Activated CD4-positive, alpha-beta memory T cell treated with anti-CD3 and anti-CD28 coated beads, Interleukin-2, amount 10 ng/mL, durations not matched to agents 7 days and 5 days (primary cell): ENCODE results near the gene GRIK3. TPM values are rescaled to one million over a fixed set of nuclear protein-coding genes. Genes with fewer than 3 reads are reported as not detected.

Source experiments
- CTCF ChIA-PET: fragments of 350-600 bp; sonication (Branson Sonifier 250); formaldehyde crosslinking; loops from one replicate; lab custom pipeline; 2021; ENCODE audit warnings: antibody characterized with exemption, inconsistent platforms; lab: Charles Lee
- POLR2A ChIA-PET: fragments of 350-600 bp; sonication (Branson Sonifier 250); formaldehyde crosslinking; loops from one replicate; lab custom pipeline; 2021; ENCODE audit warnings: antibody characterized with exemption; lab: Charles Lee
- DNase-seq: peaks from one replicate; pipeline ENCODE4 v3.0.0-alpha.2; 2020
- H3K27ac Mint-ChIP-seq: one replicate; pipeline ENCODE4 v1.8.0; 2021; ENCODE audit warnings: mild to moderate bottlenecking, mixed read lengths
- H3K27me3 Mint-ChIP-seq: one replicate; pipeline ENCODE4 v1.8.0; 2021; ENCODE audit warnings: mixed read lengths
- H3K36me3 Mint-ChIP-seq: one replicate; pipeline ENCODE4 v1.8.0; 2021; ENCODE audit warnings: low read depth, mixed read lengths
- H3K4me1 Mint-ChIP-seq: one replicate; pipeline ENCODE4 v1.8.0; 2021; ENCODE audit warnings: mixed read lengths
- H3K4me3 Mint-ChIP-seq: one replicate; pipeline ENCODE4 v1.8.0; 2021; ENCODE audit warnings: mild to moderate bottlenecking, mixed read lengths
- H3K9me3 Mint-ChIP-seq: one replicate; pipeline ENCODE4 v1.8.0; 2021; ENCODE audit warnings: mixed read lengths
- total RNA-seq, 2 experiments: library from RNA; stranded (reverse); gene quantifications; one replicate each; pipeline ENCODE4 v1.2.3, GENCODE V29; 2021

GRIK3 gene
- total RNA-seq, 2 experiments from 2014 or later = not detected

DNA sequence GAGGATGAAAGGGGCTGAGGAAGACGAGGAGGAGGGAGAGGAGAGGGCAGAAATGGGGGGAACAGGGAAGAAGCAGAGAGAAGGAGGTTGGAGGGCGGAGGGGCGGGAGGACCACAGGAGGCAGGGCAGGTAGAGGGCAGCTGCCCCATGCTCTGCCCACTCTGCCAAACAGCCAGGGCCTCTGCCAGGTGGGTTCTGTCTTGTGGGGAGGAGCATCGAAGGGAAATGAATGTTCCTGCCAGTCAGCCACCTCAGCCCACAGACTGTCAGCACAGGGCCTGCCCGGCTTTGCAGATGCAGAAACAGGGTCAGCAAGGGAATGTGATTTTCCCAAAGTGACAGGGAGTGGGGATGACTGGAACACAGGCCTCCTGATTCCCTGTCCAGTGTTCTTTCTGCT is 82.6 kb downstream of the GRIK3 start:
- H3K4me1 Mint-ChIP-seq = no peaks in the 10 kb centered on the region
- CTCF ChIA-PET = no interaction called here

DNA sequence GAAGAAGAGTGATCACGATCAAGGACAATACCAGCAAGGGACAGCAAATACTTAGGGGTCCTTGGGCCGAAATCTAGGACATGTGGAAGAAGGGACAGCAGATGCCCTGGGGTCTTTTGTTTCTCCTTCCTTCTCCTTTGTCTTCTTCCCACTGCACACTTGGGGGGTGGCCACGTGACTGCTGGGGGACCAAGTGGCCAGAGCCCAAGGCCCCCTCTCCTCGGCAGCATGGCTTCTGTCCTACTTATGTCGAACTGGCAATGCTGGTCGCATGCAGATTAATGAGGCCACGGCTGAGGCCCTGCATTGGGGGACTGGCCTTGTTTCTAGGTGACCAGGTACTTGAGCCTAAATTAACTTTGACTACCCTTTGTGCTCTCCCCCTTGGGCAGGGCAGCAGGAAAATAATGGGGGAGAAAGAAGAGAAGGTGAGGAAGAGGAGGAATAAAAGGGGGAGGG is 83.0 kb downstream of the GRIK3 start:
- no peaks in the 10 kb centered on the region for H3K36me3 Mint-ChIP-seq
- no peak overlapping the region for H3K27ac Mint-ChIP-seq
- no peaks in the 10 kb centered on the region for H3K4me1 Mint-ChIP-seq
- CTCF ChIA-PET = no interaction called here
- peaks cover 3% of the 10 kb centered on the region for H3K27me3 Mint-ChIP-seq
- no peak overlapping the region for H3K4me3 Mint-ChIP-seq
- H3K9me3 Mint-ChIP-seq = no peaks in the 10 kb centered on the region
- POLR2A ChIA-PET = no interaction called here
- no peak for DNase-seq

More for the DNA sequence above, 82.6 kb downstream of the GRIK3 start:
- Mint-ChIP-seq H3K36me3 (no peaks in the 10 kb centered on the region), H3K27ac (no peak overlapping the region), H3K27me3 (peaks cover 3% of the 10 kb centered on the region), H3K4me3 (no peak overlapping the region), H3K9me3 (no peaks in the 10 kb centered on the region)
- DNase-seq = no peak
- POLR2A ChIA-PET = no interaction called here

DNA sequence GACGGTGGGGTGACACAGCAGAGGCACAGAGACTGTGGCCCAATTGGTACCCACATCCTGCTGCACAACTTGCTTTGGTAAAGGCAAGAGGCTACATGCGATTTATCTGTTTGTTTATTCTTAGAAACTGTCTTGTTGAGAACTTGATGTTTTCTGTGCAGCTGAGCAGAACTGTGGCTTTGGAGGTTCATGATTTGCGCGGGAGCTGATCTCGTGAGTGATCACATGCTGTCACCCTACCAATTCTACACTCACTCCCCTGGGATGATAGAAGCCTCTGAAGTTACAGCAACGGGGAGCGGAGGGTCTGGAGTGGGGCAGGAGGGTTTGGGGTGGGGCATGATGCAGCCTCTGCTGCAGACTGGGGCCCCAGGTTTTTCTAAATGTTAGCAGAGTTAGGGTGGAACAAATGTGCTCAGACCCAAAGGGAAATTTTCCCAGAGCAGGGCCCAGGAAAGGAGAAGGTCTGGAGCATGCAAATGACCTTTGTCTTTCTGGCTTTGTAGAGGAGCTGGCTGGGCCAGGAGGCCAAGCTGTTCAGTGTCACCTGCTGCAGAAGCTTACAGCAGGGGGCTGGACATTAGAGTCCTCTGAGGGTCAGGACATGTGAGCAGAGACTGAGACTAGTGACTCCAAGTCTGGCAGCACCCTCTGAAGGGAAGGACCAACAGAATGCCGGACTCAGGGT is 83.6 kb downstream of the GRIK3 start:
- no peak overlapping the region for H3K4me3 Mint-ChIP-seq
- no peaks in the 10 kb centered on the region for H3K4me1 Mint-ChIP-seq
- POLR2A ChIA-PET = no interaction called here
- H3K9me3 Mint-ChIP-seq = no peaks in the 10 kb centered on the region
- no peak for DNase-seq
- H3K27me3 Mint-ChIP-seq = peaks cover 3% of the 10 kb centered on the region
- CTCF ChIA-PET = no interaction called here
- H3K36me3 Mint-ChIP-seq = no peaks in the 10 kb centered on the region
- no peak overlapping the region for H3K27ac Mint-ChIP-seq

DNA sequence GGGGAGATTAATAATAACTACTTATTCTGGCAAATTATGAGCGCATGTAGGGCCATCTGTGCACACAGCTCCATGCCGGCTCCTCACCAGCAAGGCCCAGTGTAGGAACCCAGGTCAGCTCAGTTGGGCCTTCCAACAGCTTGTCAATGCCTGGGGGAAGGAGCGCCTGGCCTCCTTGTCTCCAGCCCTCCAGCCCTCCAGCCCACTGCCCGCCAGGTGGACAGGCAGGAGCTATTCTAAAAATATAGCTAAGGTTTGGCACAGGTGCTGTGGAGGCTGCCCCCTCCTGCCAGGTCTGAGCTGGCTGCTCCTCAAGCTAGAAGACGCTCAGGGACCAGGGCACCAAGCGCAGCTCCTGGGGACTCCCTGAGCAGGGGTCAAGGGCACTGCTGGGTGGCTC is 85.7 kb downstream of the GRIK3 start:
- Mint-ChIP-seq H3K27me3 (peaks cover 3% of the 10 kb centered on the region), H3K4me1 (no peaks in the 10 kb centered on the region), H3K9me3 (no peaks in the 10 kb centered on the region), H3K36me3 (no peaks in the 10 kb centered on the region), H3K27ac (no peak overlapping the region), H3K4me3 (no peak overlapping the region)
- ChIA-PET CTCF (no interaction called here), POLR2A (no interaction called here)
- no peak for DNase-seq

DNA sequence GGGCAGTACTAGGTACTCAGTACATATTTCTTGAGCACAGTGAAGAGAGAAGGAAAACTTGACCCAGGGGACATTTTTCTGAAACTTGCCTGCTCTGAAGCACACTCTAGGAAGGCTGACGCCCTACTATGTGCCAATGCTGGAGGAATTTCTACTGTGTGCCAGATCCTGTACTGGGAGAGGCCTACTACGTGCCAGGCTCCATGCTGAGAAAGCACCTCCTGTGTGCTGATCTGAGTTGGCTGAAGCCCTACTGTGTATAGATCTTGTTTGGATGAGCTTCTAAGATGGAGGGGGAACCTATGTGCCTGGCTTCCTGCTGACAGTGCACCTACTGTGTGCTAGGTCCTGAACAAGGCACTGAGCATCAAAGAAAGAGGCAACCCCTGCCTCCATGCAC is 86.2 kb downstream of the GRIK3 start:
- CTCF ChIA-PET = no interaction called here
- Mint-ChIP-seq H3K4me3 (no peak overlapping the region), H3K36me3 (no peaks in the 10 kb centered on the region), H3K9me3 (no peaks in the 10 kb centered on the region), H3K4me1 (no peaks in the 10 kb centered on the region), H3K27ac (no peak overlapping the region), H3K27me3 (peaks cover 3% of the 10 kb centered on the region)
- POLR2A ChIA-PET = no interaction called here
- no peak for DNase-seq

DNA sequence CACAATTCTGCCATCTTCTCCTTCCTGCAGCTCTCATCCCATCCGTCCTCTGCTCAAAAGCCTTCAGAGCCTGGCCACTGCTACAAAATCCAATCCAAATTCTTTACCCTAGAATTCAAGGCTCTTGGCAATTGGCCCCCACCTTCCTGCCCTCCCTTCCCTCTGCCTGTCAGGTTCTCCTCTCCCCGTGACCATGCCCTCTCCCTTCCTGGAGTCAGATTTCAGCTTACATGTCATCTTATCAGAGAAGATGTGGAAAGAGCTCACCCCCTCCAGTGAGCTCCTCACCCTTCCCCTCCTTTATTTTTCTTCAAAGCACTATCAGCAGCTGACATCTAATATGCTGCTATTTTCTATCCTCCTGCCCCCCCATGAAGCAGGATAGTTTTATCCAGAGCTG is 86.9 kb downstream of the GRIK3 start:
- DNase-seq = no peak
- CTCF ChIA-PET = no interaction called here
- POLR2A ChIA-PET = no interaction called here
- Mint-ChIP-seq H3K4me3 (no peak overlapping the region), H3K27me3 (peaks cover 3% of the 10 kb centered on the region), H3K4me1 (no peaks in the 10 kb centered on the region), H3K36me3 (no peaks in the 10 kb centered on the region), H3K27ac (no peak overlapping the region), H3K9me3 (no peaks in the 10 kb centered on the region)

DNA sequence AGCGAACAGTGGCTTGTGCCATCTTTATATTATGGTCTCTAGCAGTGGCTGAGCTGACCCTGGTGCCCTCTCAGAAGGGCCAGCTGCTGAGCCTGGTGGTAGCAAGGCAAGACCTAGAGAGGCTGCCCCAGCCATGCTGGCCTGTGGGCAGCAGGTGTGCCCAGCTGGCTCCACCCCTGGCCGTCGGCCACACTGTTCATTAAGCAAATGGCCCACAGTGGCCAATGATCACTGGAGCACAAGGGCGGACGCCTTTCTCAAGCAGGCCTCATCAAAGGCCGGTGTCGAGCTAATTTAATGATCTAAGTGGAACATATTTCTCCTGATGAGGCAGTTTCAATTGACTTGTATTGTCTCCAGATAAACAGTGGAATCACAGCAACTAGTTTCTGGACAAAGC is 89.4 kb downstream of the GRIK3 start:
- ChIA-PET CTCF (no interaction called here), POLR2A (no interaction called here)
- Mint-ChIP-seq H3K36me3 (no peaks in the 10 kb centered on the region), H3K4me1 (no peaks in the 10 kb centered on the region), H3K27ac (no peak overlapping the region), H3K9me3 (no peaks in the 10 kb centered on the region), H3K27me3 (peaks cover 1% of the 10 kb centered on the region), H3K4me3 (no peak overlapping the region)
- DNase-seq = no peak

DNA sequence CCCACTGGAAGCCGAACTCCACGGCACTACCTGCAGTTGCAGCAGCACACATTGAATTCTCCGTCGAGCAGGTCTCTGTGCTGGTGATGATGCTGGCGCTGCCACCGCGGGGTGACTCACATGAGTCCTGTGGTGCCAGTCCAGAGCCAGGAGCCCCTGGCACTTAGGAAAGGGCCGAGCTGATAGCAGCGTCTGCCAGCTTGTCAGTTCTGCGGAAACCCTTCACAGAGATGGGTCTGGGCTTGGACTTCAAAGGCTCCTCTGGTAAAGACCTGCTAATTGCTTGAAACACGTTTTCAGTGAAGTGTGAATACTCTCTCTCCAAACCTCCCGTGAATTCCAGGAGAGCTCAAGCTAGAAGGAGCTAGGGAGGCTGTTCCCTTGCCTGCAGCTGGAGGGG is 92.2 kb downstream of the GRIK3 start:
- Mint-ChIP-seq H3K9me3 (no peaks in the 10 kb centered on the region), H3K27me3 (peaks cover 2% of the 10 kb centered on the region), H3K27ac (no peak overlapping the region), H3K4me1 (no peaks in the 10 kb centered on the region), H3K4me3 (no peak overlapping the region), H3K36me3 (no peaks in the 10 kb centered on the region)
- ChIA-PET CTCF (no interaction called here), POLR2A (no interaction called here)
- DNase-seq = no peak

DNA sequence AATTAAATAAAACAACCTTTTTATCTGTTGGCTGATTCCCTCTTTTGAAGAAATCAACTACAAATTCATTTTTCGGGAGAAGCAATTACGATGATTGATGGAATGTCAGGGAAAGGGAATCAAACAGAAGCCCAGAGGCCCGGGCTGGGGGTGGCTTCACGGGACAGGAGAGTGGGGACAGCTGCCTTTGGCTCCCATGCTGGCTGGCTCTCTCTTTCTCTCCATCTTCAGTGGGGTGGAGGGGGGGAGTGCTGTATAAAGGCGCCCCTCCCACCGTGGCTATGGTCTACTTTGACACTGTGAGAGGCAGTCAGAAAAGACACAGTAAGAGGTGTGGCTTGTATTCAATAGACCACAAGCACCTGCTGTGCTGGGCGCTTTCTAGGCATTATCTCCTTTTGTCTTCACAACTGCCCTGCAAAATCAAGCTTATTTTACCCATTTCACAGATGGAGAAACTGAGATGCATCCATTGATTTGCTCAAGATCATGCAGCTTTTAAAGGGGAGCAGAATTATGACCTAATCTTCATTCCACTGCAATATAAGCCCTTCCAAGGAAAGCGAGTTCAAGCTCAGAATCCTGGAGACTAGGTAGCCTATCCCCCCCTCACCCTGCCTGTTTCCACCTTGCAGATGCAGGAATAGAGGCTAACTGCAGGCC is 92.9 kb downstream of the GRIK3 start:
- H3K27me3 Mint-ChIP-seq = peaks cover 8% of the 10 kb centered on the region
- H3K36me3 Mint-ChIP-seq = no peaks in the 10 kb centered on the region
- H3K9me3 Mint-ChIP-seq = no peaks in the 10 kb centered on the region
- no peak overlapping the region for H3K4me3 Mint-ChIP-seq
- DNase-seq = no peak
- CTCF ChIA-PET = no interaction called here
- POLR2A ChIA-PET = no interaction called here
- no peak overlapping the region for H3K27ac Mint-ChIP-seq
- H3K4me1 Mint-ChIP-seq = no peaks in the 10 kb centered on the region

DNA sequence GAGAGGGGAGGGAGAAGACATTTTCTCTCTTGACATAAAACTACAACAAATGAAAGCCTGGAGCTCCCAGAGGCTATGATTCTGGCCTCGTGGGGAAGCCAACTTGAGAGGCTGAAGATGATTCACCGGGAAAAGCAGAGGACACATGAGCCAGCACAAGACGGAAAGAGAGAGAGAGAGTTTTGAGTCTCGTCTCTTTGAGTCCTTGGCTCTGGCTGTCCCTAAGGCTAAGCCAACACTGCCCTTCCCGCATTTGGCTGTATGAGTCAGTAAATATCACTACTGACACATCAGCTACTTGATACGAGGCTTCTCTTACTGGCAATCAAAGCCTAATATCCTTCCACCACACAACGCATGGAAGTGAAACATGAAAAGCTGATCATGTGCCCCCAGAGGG is 95.5 kb downstream of the GRIK3 start:
- DNase-seq = no peak
- Mint-ChIP-seq H3K27ac (no peak overlapping the region), H3K27me3 (peaks cover 8% of the 10 kb centered on the region), H3K36me3 (no peaks in the 10 kb centered on the region), H3K4me3 (no peak overlapping the region), H3K4me1 (no peaks in the 10 kb centered on the region), H3K9me3 (no peaks in the 10 kb centered on the region)
- ChIA-PET CTCF (no interaction called here), POLR2A (no interaction called here)

DNA sequence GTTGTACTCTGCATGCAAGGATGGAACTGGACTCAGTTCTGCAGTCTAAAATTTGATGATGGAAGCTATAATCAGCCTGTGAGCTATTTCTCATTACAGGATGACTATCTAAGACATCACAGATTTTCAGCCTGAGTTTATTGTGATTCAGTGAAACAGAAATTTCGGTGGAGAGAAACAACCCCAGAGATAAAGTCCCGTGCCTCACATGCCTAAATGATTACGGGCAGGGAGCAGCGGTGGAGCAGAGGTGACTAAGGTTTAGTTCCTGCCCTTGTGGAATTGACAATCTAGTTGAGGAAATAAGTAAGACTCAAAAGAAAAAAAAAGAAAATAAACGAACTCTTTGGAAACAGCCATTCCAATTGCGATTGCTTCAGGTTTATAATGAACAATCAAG is 96.9 kb downstream of the GRIK3 start:
- ChIA-PET POLR2A (no interaction called here), CTCF (no interaction called here)
- H3K36me3 Mint-ChIP-seq = no peaks in the 10 kb centered on the region
- no peak overlapping the region for H3K27ac Mint-ChIP-seq
- H3K4me1 Mint-ChIP-seq = no peaks in the 10 kb centered on the region
- no peak overlapping the region for H3K4me3 Mint-ChIP-seq
- H3K27me3 Mint-ChIP-seq = peaks cover 8% of the 10 kb centered on the region
- no peak for DNase-seq
- H3K9me3 Mint-ChIP-seq = no peaks in the 10 kb centered on the region

DNA sequence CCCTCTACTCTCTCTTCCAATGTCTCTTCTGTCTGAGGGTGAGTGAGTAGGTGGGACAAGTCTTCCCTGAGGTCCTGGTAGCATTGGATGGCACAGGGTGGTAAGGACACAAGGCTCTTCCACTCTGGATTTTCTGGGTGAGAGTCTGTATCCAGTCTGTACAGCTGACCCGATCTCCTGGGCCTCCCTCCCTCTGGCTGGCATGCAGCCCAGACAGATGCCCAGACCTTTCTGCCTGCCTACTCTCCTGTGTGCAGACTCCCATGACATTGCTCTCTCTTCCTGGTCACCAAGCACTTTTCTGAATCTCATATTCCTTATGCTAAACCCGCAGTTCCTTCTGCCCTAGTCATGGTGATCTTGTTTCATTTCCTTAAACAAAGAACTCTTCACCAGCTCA is 100.3 kb downstream of the GRIK3 start:
- H3K27ac Mint-ChIP-seq = no peak overlapping the region
- DNase-seq = no peak
- CTCF ChIA-PET = no interaction called here

DNA sequence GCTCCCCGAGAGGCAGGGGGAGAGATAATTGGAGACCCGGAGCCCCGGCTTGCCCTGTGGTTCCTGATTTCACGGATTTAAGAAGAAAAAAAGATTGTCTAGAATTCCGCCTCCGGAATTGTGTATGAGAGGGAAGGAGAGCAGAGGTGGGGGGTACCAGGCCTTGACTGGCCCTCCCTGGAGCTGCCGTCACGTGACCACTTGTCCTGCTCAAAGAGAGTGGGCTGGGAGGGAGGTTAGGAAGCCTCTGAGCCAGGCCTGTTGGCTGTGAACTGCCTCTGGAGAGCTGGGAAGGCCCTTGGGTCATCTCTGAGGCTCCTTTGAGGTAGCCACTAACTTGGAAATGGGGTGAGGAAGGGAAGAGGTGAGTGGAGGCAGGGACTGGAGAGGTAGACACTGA is 106.5 kb downstream of the GRIK3 start:
- POLR2A ChIA-PET = no interaction called here
- no peaks in the 10 kb centered on the region for H3K36me3 Mint-ChIP-seq
- no peak for DNase-seq
- H3K4me3 Mint-ChIP-seq = no peak overlapping the region
- H3K27me3 Mint-ChIP-seq = no peaks in the 10 kb centered on the region
- CTCF ChIA-PET = no interaction called here
- H3K27ac Mint-ChIP-seq = no peak overlapping the region
- H3K9me3 Mint-ChIP-seq = no peaks in the 10 kb centered on the region
- no peaks in the 10 kb centered on the region for H3K4me1 Mint-ChIP-seq

More for the DNA sequence above, 100.3 kb downstream of the GRIK3 start:
- POLR2A ChIA-PET = no interaction called here
- no peaks in the 10 kb centered on the region for H3K36me3 Mint-ChIP-seq
- no peak overlapping the region for H3K4me3 Mint-ChIP-seq
- peaks cover 8% of the 10 kb centered on the region for H3K27me3 Mint-ChIP-seq
- H3K9me3 Mint-ChIP-seq = no peaks in the 10 kb centered on the region
- no peaks in the 10 kb centered on the region for H3K4me1 Mint-ChIP-seq

DNA sequence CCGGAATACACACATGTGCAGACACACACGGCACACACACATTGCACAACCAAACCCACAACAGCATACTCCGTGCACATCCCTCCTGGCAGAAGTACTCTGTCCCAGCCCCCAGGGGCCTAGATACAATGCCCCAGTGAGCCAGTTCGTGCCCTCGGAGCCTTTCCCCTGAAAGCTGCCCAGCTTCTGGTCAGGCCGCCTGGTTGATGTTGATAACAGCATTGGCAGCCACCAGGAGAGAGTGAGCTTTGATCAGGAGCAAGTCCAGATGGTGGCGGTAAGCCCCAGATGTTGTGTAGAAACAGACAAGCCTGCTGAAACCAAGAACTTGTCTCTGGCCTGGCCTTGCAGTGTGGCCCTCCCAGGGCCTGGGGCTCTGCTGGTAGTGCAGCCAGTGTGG is 109.1 kb downstream of the GRIK3 start:
- no peak overlapping the region for H3K27ac Mint-ChIP-seq
- H3K4me1 Mint-ChIP-seq = no peaks in the 10 kb centered on the region
- no peaks in the 10 kb centered on the region for H3K36me3 Mint-ChIP-seq
- no peak overlapping the region for H3K4me3 Mint-ChIP-seq
- no peak for DNase-seq
- H3K27me3 Mint-ChIP-seq = no peaks in the 10 kb centered on the region
- ChIA-PET CTCF (no interaction called here), POLR2A (no interaction called here)
- H3K9me3 Mint-ChIP-seq = no peaks in the 10 kb centered on the region
